Stimulated activated CD4-positive, alpha-beta T cell treated with anti-CD3 and anti-CD28 coated beads, Interleukin-1b, Interleukin-23, amount 100 ng/mL, for 4 hours (primary cell): ENCODE data around the gene CTTN.

Experiments used
- DNase-seq, 2 donors: peaks; one replicate each; pipeline ENCODE4 v3.0.0-alpha.2; 2020; ENCODE audit warnings: low read depth in 2 of 2

The CTTN gene

DNA sequence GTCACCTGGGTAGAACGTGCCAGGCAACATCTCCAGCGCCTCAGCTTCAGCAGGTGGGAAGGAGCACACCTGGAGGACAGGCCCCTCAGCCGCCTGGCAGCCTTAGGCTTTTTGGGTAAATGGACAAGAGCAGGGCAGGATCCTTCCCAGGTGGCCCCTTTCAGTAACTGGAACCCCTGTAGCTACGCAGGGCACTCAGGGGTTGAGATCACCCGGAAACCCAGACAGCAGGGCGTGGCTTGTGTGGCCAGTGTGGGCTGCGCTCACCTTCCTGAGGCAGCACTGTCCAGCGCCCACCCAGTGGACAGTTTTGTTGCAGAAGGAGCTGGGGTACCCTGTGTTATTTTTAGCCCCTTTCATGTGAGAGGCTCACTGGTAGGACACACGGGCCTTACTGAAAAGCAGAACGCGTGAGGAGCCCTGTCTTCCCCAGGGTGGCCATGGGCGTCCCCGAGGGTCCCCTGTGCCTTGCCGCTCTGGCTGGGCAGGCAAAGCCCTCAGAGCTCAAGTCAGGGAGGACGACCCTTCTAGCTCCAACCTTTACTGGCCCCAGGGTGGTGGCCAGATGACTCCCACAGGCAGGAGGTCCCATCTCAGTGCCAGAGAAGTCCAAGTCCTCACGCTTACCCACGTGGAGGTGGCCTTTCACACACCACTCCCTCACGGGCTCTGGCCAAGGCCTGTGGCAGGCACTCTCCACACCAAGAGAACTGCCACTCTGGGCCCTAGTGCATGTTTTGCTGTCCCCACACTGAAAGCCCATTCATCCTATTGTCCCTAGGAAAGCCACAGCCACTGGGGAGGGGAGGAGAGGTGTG, 75.8 kb downstream of the CTTN start:
- DNase-seq: no peak

DNA sequence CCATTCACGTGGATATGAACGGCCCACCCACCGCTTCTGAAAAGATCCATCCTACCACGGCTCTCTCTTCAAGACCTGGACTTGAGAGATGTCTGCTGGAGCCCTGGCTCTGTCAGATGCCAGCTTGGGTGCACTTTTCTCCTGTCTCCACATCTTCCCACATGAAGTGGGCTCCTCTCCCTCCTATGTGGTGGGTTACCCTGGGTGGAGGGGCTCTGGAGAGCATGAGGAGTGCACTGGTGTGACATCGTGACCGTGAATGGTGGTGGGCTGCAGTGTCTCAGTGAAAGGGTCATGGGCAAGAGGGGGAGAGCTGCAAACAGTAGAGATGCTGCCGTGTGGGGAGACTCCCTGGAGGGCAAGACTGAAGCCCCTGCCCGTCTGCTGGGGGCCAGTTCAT, 76.4 kb downstream of the CTTN start:
- no peak for DNase-seq

DNA sequence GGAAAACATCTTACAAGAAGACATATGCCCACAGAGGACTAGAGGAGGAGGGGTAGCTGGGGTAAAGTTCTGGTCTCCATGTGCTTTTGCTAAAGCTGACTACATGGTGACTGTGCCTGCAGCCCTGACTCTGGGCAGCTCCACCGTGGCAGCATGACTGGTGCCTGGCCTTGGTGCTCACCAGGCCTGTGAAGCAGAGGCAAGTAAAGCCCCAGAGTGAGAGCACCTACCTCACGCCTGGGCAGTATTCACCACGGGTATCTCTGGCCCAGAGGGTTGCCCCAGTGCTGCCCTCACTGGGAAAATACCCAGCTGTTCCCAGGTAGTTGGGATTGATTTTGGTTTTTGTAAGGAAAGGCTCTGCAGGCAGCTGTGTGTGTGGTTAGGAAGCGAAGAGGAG, 78.3 kb downstream of the CTTN start:
- DNase-seq: no peak

GRCh38 chr11:70477176-70477575, 78.8 kb downstream of the CTTN start:
- no peak for DNase-seq

GRCh38 chr11:70477609-70478008, 79.3 kb downstream of the CTTN start:
- no peak for DNase-seq

GRCh38 chr11:70478166-70478890, 80.0 kb downstream of the CTTN start:
- no peak for DNase-seq

DNA sequence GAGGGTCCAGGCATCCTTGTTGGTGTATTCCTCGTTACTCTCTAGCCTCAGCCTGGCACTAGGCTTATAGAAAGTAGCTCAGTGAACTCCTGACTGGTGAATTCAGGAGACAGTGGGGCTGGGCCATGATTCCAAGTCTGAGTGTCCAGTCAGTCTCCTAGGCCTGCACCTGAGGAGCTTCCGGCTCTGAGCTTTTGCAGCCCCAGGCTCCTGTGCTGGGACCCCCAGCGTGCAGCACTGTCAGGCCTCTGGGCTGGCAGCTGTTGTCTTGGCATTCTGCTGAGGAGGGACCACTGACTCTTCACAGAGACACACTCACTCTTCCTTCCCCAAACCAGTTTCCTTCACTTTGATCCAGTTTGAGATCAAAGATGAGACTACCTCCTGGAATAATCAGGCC, 82.4 kb downstream of the CTTN start:
- DNase-seq: no peak

DNA sequence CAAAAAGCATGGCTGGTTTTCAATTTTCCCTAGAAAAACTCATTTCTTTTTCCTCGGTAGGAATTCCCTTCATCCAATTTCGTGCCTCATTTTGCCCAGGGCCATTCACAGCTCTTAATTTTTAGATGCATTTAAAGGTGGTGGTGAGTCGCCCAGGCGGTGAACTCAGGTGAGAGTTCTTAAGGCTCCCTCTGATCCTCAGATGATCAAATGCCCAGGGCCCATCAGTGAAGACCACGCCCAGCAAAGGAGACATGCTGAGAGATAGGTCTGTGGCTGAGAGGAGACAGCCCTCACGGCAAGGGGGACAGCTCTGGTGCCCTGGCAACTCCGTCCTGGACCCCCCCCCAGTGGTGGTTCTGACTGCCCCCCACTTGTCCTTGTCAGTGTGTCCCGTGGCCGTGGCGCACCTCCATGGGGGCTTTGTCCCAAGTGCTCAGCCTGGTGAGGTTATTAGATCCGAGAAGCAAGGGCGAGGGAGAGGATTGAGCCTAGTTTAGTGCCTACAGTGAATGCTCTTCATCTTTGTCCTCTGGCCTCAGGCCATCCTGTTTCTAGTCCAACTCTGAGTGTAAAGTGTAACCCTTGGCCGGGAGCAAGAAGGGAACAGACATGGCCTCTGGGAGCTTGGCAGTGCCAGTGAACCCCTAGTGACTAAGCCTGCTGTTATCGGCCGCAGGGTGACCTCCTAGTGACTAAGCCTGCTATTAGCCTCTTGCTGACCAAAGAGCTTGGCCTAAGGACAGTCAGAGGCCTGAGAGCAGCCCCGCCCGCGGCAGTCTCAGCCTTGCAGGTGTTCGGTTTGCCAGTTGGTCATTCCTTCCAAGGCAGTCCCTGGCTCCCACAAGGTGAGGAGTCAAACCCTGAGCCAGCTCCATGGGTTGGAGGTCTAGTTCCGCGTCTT, 83.5 kb downstream of the CTTN start:
- no peak for DNase-seq

- no peak for DNase-seq
Measured at GRCh38 chr11:70482529-70482917, 84.2 kb downstream of the CTTN start.

GRCh38 chr11:70483077-70483861, 84.9 kb downstream of the CTTN start:
- DNase-seq: no peak

- DNase-seq: no peak
Measured at GRCh38 chr11:70483917-70484316, 85.6 kb downstream of the CTTN start.

GRCh38 chr11:70485326-70486025, 87.1 kb downstream of the CTTN start:
- DNase-seq: no peak

- no peak for DNase-seq
Measured at GRCh38 chr11:70486026-70486415, 87.7 kb downstream of the CTTN start.
